H9 (cell line): Measurements from ENCODE around the gene FNDC1. TPM values are rescaled to one million over a fixed set of nuclear protein-coding genes. Genes with fewer than 3 reads are reported as not detected.

ENCODE experiments used
- DNase-seq: peaks from one replicate; pipeline ENCODE4 v3.0.0-alpha.2; 2017
- H2AFZ ChIP-seq: one replicate; pipeline ENCODE4 v1.6.1; 2013; ENCODE audit warnings: mild to moderate bottlenecking, low read length, control low read depth, moderate library complexity
- H2AK5ac ChIP-seq: 2 replicates; pipeline ENCODE4 v1.6.1; 2013; ENCODE audit warnings: low read length, control low read depth, mixed read lengths; ENCODE audit not compliant: insufficient read length
- H2BK120ac ChIP-seq: one replicate; pipeline ENCODE4 v1.6.1; 2013; ENCODE audit warnings: low read depth, mild to moderate bottlenecking, low read length, control low read depth, inconsistent platforms; ENCODE audit not compliant: poor library complexity, severe bottlenecking
- H2BK12ac ChIP-seq: 2 replicates; pipeline ENCODE4 v1.6.1; 2013; ENCODE audit warnings: low read length, control low read depth, mixed read lengths, low read depth; ENCODE audit not compliant: insufficient read length
- H2BK15ac ChIP-seq: 2 replicates; pipeline ENCODE4 v1.6.1; 2013; ENCODE audit warnings: low read depth, low read length, control low read depth
- H2BK20ac ChIP-seq: one replicate; pipeline ENCODE4 v1.6.1; 2013; ENCODE audit warnings: low read depth, mild to moderate bottlenecking, low read length, control low read depth, inconsistent platforms; ENCODE audit not compliant: poor library complexity, severe bottlenecking
- H2BK5ac ChIP-seq: 2 replicates; pipeline ENCODE4 v1.6.1; 2013; ENCODE audit warnings: low read length, control low read depth, mixed read lengths; ENCODE audit not compliant: insufficient read length
- H3K14ac ChIP-seq: 2 replicates; pipeline ENCODE4 v1.6.1; 2013; ENCODE audit warnings: low read length, control low read depth; ENCODE audit not compliant: insufficient read depth
- H3K18ac ChIP-seq: 2 replicates; pipeline ENCODE4 v1.6.1; 2013; ENCODE audit warnings: low read depth, mild to moderate bottlenecking, mixed read lengths, low read length, control low read depth; ENCODE audit not compliant: insufficient read length
- H3K23ac ChIP-seq: 2 replicates; pipeline ENCODE4 v1.6.1; 2013; ENCODE audit warnings: low read length, control low read depth, mixed read lengths, low read depth; ENCODE audit not compliant: insufficient read length
- H3K23me2 ChIP-seq: 2 replicates; pipeline ENCODE4 v1.6.1; 2013; ENCODE audit warnings: low read depth, mild to moderate bottlenecking, mixed read lengths, low read length, control low read depth; ENCODE audit not compliant: insufficient read length, poor library complexity, severe bottlenecking
- H3K27ac ChIP-seq: 2 replicates; pipeline ENCODE4 v1.5.1; 2013; ENCODE audit warnings: low read length, control low read depth, mixed read lengths, low read depth; ENCODE audit not compliant: insufficient read length
- H3K27me3 ChIP-seq: 2 replicates; pipeline ENCODE4 v1.6.1; 2013; ENCODE audit warnings: low read length, control low read depth, inconsistent platforms; ENCODE audit not compliant: insufficient read depth
- H3K4ac ChIP-seq: 2 replicates; pipeline ENCODE4 v1.6.1; 2013; ENCODE audit warnings: low read depth, mild to moderate bottlenecking, control low read depth, inconsistent platforms, low read length, moderate library complexity
- H3K4me1 ChIP-seq: 2 replicates; pipeline ENCODE4 v1.6.1; 2013; ENCODE audit warnings: low read length, control low read depth, inconsistent platforms; ENCODE audit not compliant: insufficient read depth
- H3K4me2 ChIP-seq: 2 replicates; pipeline ENCODE4 v1.6.1; 2013; ENCODE audit warnings: low read length, control low read depth, mixed read lengths; ENCODE audit not compliant: insufficient read length, insufficient read depth
- H3K56ac ChIP-seq: 2 replicates; pipeline ENCODE4 v1.6.1; 2013; ENCODE audit warnings: low read depth, mild to moderate bottlenecking, mixed read lengths, low read length, control low read depth; ENCODE audit not compliant: insufficient read length
- H3K79me1 ChIP-seq: 2 replicates; pipeline ENCODE4 v1.6.1; 2013; ENCODE audit warnings: low read depth, mild to moderate bottlenecking, moderate library complexity, low read length, control low read depth, inconsistent platforms; ENCODE audit not compliant: insufficient read depth, poor library complexity, severe bottlenecking
- H3K79me2 ChIP-seq: 2 replicates; pipeline ENCODE4 v1.6.1; 2013; ENCODE audit warnings: low read length, control low read depth, inconsistent platforms; ENCODE audit not compliant: insufficient read depth
- H3K9ac ChIP-seq: 2 replicates; pipeline ENCODE4 v1.6.1; 2013; ENCODE audit warnings: low read length, control low read depth, mixed read lengths; ENCODE audit not compliant: insufficient read length; ENCODE audit errors: extremely low read depth
- H3K9me3 ChIP-seq: one replicate; pipeline ENCODE4 v1.6.1; 2013; ENCODE audit warnings: low read depth, low read length, inconsistent platforms; ENCODE audit not compliant: control insufficient read depth
- H3T11ph ChIP-seq: one replicate; pipeline ENCODE4 v1.6.1; 2013; ENCODE audit warnings: mild to moderate bottlenecking, low read length, control low read depth, inconsistent platforms
- H4K20me1 ChIP-seq: one replicate; pipeline ENCODE4 v1.6.1; 2013; ENCODE audit not compliant: control insufficient read depth, insufficient read length, insufficient read depth
- H4K5ac ChIP-seq: 2 replicates; pipeline ENCODE4 v1.6.1; 2013; ENCODE audit warnings: low read depth, mild to moderate bottlenecking, mixed read lengths, low read length, control low read depth; ENCODE audit not compliant: insufficient read length
- H4K8ac ChIP-seq: replicated peaks from 2 replicates; pipeline ENCODE4 v1.6.1; 2013; ENCODE audit warnings: low read length, control low read depth, mixed read lengths, low read depth; ENCODE audit not compliant: insufficient read length
- H4K91ac ChIP-seq: 2 replicates; pipeline ENCODE4 v1.6.1; 2013; ENCODE audit warnings: low read depth, mild to moderate bottlenecking, moderate library complexity, mixed read lengths, low read length, control low read depth; ENCODE audit not compliant: insufficient read length
- H3K27ac Mint-ChIP-seq, 3 experiments: 2 replicates in 2 of 3; 3 replicates in 1 of 3; pipeline ENCODE4 v1.8.0; 2020 to 2021; ENCODE audit warnings: mixed read lengths in 3 of 3, mild to moderate bottlenecking in 1 of 3, moderate library complexity in 1 of 3
- H3K27me3 Mint-ChIP-seq: 2 replicates; pipeline ENCODE4 v1.8.0; 2021; ENCODE audit warnings: low read depth, mild to moderate bottlenecking, moderate library complexity, mixed read lengths
- H3K36me3 Mint-ChIP-seq, 3 experiments: 2 replicates in 2 of 3; 3 replicates in 1 of 3; pipeline ENCODE4 v1.8.0; 2020 to 2021; ENCODE audit warnings: low read depth in 3 of 3, mixed read lengths in 3 of 3; ENCODE audit not compliant: insufficient read depth in 1 of 3
- H3K4me1 Mint-ChIP-seq, 2 experiments: 2 replicates each; pipeline ENCODE4 v1.8.0; 2020; ENCODE audit warnings: mixed read lengths in 2 of 2
- H3K4me3 Mint-ChIP-seq, 2 experiments: 2 replicates in 1 of 2; 3 replicates in 1 of 2; pipeline ENCODE4 v1.8.0; 2020 to 2021; ENCODE audit warnings: mild to moderate bottlenecking in 2 of 2, mixed read lengths in 2 of 2, moderate library complexity in 1 of 2
- H3K9me3 Mint-ChIP-seq, 2 experiments: 2 replicates in 1 of 2; 3 replicates in 1 of 2; pipeline ENCODE4 v1.8.0; 2020; ENCODE audit warnings: mild to moderate bottlenecking in 2 of 2, mixed read lengths in 2 of 2, moderate library complexity in 1 of 2
- WGBS: extraction: QIAGEN DNeasy Blood & Tissue Kit; methylation state at CpG from one replicate; pipeline ENCODE4 v1.1.7; 2013; ENCODE audit warnings: missing lambda C conversion rate, low lambda C conversion rate, mixed read lengths; ENCODE audit not compliant: insufficient read length; ENCODE audit errors: extremely low coverage; 5-methylcytosine and 5-hydroxymethylcytosine counted together
- total RNA-seq: library from RNA; stranded (reverse); gene quantifications from 2 replicates; pipeline ENCODE4 v1.2.1, GENCODE V29; 2021
- TF ChIP-seq, protein P1 (sequence below): fragments of 200-600 bp; sonication (generic); conservative IDR thresholded peaks from 3 replicates; pipeline ENCODE4 v1.8.0; 2021; ENCODE audit warnings: antibody characterized with exemption, mild to moderate bottlenecking

Gene FNDC1
- total RNA-seq, 1 experiment from 2014 or later, result 0.24 TPM

DNA sequence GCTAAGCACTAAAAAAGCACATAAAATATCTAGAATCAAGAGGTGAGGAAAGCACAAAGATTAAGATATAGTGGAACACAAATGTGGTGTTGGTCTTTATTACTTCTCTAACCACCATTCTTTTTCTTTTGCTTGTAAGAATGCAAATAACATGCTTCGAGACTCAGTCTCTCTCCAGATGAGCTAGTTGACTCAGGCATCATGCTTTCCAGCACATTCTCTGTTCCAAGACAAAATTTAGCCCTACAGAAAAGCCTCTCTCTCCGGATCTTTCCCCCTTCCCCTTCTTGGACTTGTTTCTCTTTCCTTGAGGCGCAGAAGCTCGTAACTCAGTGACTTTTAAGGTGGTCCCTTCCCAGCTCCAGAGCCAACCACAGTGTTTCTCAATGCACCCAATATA lies 91.0 kb downstream of the FNDC1 start:
- Histone ChIP-seq H3K27ac (no peak overlapping the region), H3K9ac (no peak overlapping the region), H3K27me3 (no peaks in the 10 kb centered on the region), H3T11ph (no peak overlapping the region), H3K18ac (no peak overlapping the region), H2BK15ac (no peak overlapping the region), H4K8ac (no peak overlapping the region), H2AK5ac (no peak overlapping the region), H2BK20ac (no peak overlapping the region), H3K79me1 (no peaks in the 10 kb centered on the region), H3K4me1 (no peaks in the 10 kb centered on the region), H3K79me2 (no peaks in the 10 kb centered on the region), H4K91ac (no peak overlapping the region), H3K9me3 (no peaks in the 10 kb centered on the region), H4K20me1 (no peaks in the 10 kb centered on the region), H2BK12ac (no peak overlapping the region), H3K56ac (no peak overlapping the region), H2BK120ac (no peak overlapping the region), H2BK5ac (no peak overlapping the region), H3K4me2 (no peak overlapping the region), H2AFZ (no peak overlapping the region), H3K23me2 (no peaks in the 10 kb centered on the region), H3K14ac (no peak overlapping the region), H3K23ac (no peak overlapping the region), H4K5ac (no peak overlapping the region), H3K4ac (no peak overlapping the region)
- H3K9me3 Mint-ChIP-seq, result peaks cover 0 to 31% of the 10 kb centered on the region in 2 experiments; a peak in 2 of 5 replicates
- DNase-seq, result no peak
- H3K27ac Mint-ChIP-seq, result no peak overlapping the region
- no peak overlapping the region for H3K4me3 Mint-ChIP-seq
- TF ChIP-seq, protein P1, sequence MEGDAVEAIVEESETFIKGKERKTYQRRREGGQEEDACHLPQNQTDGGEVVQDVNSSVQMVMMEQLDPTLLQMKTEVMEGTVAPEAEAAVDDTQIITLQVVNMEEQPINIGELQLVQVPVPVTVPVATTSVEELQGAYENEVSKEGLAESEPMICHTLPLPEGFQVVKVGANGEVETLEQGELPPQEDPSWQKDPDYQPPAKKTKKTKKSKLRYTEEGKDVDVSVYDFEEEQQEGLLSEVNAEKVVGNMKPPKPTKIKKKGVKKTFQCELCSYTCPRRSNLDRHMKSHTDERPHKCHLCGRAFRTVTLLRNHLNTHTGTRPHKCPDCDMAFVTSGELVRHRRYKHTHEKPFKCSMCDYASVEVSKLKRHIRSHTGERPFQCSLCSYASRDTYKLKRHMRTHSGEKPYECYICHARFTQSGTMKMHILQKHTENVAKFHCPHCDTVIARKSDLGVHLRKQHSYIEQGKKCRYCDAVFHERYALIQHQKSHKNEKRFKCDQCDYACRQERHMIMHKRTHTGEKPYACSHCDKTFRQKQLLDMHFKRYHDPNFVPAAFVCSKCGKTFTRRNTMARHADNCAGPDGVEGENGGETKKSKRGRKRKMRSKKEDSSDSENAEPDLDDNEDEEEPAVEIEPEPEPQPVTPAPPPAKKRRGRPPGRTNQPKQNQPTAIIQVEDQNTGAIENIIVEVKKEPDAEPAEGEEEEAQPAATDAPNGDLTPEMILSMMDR, result no peak
- H3K27me3 Mint-ChIP-seq, result peaks cover 8% of the 10 kb centered on the region
- H3K4me1 Mint-ChIP-seq, result no peaks in the 10 kb centered on the region
- WGBS, result no CpG with 5 or more reads among the region's 4 CpGs
- H3K36me3 Mint-ChIP-seq, result no peaks in the 10 kb centered on the region; a peak in 1 of 7 replicates
